Esophagus squamous epithelium (tissue), 4 donors: ENCODE measurements around the gene C3.

Experiments used
- CTCF ChIP-seq, 6 experiments: fragments of 450-650 bp in 4 of 6; fragments of 200-600 bp in 2 of 6; sonication (generic) in 2 of 6; IDR thresholded peaks; one replicate each; pipeline ENCODE4 v1.5.1; 2016 to 2019; ENCODE audit warnings: antibody characterized with exemption in 6 of 6, mild to moderate bottlenecking in 4 of 6, moderate library complexity in 4 of 6
- POLR2A ChIP-seq, 4 donors: fragments of 450-650 bp; IDR thresholded peaks; one replicate each; pipeline ENCODE4 v1.6.1; 2017; ENCODE audit warnings: antibody characterized with exemption in 4 of 4, mild to moderate bottlenecking in 4 of 4, moderate library complexity in 3 of 4

DNA sequence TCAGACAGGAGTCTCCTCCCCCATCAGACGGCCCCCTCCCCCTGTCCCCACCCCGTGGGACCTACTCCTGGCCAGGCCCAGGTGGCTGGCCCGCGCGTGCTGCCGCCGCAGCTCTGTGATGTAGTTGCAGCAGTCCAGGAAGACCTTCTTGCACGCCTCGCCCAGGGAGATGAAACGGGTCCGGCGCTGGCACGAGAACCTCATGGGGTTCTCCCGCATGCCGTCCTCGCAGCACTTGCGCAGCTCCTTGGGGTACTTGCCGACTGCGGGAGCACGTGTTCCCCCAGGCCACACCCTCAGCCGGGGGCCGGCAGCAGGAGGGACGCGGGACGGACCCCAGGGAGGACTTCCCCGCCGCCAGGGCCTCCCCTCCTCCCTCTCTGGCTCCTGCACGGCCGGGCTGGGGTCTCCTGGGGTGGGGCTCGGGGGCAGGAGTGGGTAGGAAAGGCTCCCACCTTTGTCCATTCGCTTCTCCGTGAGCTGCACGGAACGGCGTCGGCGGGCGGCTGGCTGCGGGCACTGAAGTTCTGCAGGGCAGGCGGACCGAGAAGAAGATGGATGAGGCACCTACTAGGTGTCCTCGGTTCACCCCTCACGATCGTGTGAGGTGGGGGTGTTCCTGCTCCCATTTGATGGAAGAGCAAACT lies 13.3 kb downstream of the C3 start:
- TF ChIP-seq CTCF (IDR thresholded peaks at IDR 0.05) (no peak), POLR2A (IDR thresholded peaks at IDR 0.05) (no peak)
